ENCODE measurements around the gene GTF3C5.

GTF3C5 gene

DNA sequence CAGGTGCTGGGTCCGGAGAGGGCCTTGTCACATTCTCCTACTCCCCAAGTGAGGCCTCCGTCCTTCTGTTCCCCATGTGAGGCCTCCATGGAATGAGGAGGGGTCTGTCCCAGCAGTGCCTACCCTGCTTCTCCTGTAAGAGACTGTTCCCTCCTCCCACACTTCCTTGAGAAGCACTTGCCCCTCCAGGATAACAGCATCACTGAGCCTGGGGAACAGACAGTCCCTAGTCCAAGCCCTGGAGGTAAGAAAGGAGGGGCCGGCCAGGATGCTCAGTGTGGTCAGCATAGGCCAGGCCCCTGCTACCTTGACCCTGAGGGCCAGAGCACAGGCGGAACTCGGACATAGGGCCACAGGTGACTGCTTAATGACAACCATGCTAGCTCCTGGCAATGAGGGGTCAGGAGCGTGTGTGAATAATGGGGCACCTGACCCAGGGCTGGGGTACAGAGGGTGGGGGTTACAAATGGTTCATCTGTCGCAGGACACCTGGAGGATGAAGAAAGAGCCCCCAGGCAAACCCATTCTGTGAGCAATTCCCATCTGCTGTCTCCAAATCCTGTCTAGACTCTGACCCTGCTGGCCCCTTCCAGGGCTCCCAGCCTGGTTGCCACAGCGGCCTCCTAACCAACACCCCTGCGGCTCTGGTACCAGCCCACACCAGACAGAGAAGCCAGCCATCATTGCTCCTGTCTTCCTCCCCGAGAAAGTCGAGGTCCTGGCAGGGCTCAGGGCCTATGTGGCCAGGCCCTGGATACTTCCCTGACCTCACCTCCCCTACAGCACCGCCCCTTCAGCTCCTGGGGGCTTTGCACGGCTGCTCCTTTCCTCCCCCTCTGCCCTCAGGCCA is 69.9 kb downstream of the GTF3C5 start:
- TF ChIP-seq EZH2phosphoT487 (IDR thresholded peaks at IDR 0.05; ENCODE audit: borderline replicate concordance, low read length), result no peak
- TF ChIP-seq, protein P1, sequence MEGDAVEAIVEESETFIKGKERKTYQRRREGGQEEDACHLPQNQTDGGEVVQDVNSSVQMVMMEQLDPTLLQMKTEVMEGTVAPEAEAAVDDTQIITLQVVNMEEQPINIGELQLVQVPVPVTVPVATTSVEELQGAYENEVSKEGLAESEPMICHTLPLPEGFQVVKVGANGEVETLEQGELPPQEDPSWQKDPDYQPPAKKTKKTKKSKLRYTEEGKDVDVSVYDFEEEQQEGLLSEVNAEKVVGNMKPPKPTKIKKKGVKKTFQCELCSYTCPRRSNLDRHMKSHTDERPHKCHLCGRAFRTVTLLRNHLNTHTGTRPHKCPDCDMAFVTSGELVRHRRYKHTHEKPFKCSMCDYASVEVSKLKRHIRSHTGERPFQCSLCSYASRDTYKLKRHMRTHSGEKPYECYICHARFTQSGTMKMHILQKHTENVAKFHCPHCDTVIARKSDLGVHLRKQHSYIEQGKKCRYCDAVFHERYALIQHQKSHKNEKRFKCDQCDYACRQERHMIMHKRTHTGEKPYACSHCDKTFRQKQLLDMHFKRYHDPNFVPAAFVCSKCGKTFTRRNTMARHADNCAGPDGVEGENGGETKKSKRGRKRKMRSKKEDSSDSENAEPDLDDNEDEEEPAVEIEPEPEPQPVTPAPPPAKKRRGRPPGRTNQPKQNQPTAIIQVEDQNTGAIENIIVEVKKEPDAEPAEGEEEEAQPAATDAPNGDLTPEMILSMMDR (IDR thresholded peaks at IDR 0.05; ENCODE audit: low read depth, low read length, poor library complexity, severe bottlenecking), result no peak
- H3F3A ChIP-seq (ENCODE audit: control insufficient read depth, insufficient read depth), result no peaks in the 10 kb centered on the region
- no peaks in the 10 kb centered on the region for H3K27me3 ChIP-seq (ENCODE audit: control insufficient read depth, low read length)
- H4K20me1 ChIP-seq (ENCODE audit: control insufficient read depth, insufficient read depth, low read depth, low read length), result no peaks in the 10 kb centered on the region
- no peak overlapping the region for H3K4me3 ChIP-seq (ENCODE audit: low read length)
- H3K27ac ChIP-seq (ENCODE audit: low read depth, low read length), result no peak overlapping the region
- no peaks in the 10 kb centered on the region for H3K9me2 ChIP-seq (replicated peaks; ENCODE audit: control insufficient read depth, low read length)
- no peaks in the 10 kb centered on the region for H3K9me3 ChIP-seq (ENCODE audit: control insufficient read depth, insufficient read depth, low read length)
- H3K4me1 ChIP-seq (ENCODE audit: control insufficient read depth, low read length), result no peaks in the 10 kb centered on the region
- H3K36me3 ChIP-seq (ENCODE audit: control insufficient read depth, low read length), result peaks cover 78% of the 10 kb centered on the region
- H3K79me2 ChIP-seq (ENCODE audit: control insufficient read depth, low read length), result no peaks in the 10 kb centered on the region
- no peak overlapping the region for H3K4me2 ChIP-seq (ENCODE audit: low read length)

DNA sequence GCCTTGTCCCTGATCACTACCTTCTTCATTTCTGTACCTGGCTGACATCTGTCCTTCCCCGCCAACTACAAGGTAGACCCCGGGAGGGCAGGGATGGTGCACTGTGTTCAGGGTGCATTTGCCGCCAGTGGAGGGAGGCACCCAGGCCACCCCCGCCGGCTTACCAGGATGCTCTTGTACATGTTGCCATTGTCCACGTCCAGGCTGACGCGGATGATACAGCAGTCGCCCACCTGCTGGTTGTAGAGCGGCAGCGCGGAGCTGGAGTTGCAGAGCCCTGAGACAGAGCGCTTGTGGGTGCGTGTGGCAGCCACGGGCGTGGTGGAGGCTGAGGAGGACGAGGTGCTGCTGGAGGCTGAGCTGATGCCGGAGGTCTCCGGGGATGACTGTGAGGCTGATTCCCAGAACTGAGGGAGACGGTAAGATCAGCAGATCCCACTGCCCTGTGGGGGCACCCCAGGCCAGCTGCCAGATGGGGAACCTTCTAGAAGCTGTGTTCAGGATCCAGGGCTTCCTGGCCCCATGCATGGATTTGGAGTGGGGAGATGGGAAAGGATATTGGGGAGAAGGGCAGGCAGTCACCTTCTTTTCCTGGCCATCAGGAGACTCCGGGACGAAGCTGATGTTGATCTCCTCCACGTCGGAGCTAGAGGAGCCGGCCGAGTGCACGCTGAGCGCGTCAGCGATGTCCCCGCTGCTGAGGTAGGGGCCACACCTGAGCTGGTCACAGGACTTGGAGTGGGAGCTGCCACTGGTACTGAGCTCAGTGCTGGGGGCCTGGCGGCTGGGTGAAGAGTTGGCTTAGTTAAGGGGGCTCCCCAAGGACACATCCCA is 70.8 kb downstream of the GTF3C5 start:
- no peaks in the 10 kb centered on the region for H3K4me1 ChIP-seq (ENCODE audit: control insufficient read depth, low read length)
- H3K4me3 ChIP-seq (ENCODE audit: low read length), result no peak overlapping the region
- H4K20me1 ChIP-seq (ENCODE audit: control insufficient read depth, insufficient read depth, low read depth, low read length), result no peaks in the 10 kb centered on the region
- no peaks in the 10 kb centered on the region for H3K27me3 ChIP-seq (ENCODE audit: control insufficient read depth, low read length)
- no peaks in the 10 kb centered on the region for H3F3A ChIP-seq (ENCODE audit: control insufficient read depth, insufficient read depth)
- H3K9me3 ChIP-seq (ENCODE audit: control insufficient read depth, insufficient read depth, low read length), result no peaks in the 10 kb centered on the region
- H3K79me2 ChIP-seq (ENCODE audit: control insufficient read depth, low read length), result no peaks in the 10 kb centered on the region
- no peak overlapping the region for H3K4me2 ChIP-seq (ENCODE audit: low read length)
- no peak for TF ChIP-seq EZH2phosphoT487 (IDR thresholded peaks at IDR 0.05; ENCODE audit: borderline replicate concordance, low read length)
- TF ChIP-seq, protein P1 (IDR thresholded peaks at IDR 0.05; ENCODE audit: low read depth, low read length, poor library complexity, severe bottlenecking), result no peak
- H3K9me2 ChIP-seq (replicated peaks; ENCODE audit: control insufficient read depth, low read length), result no peaks in the 10 kb centered on the region
- H3K36me3 ChIP-seq (ENCODE audit: control insufficient read depth, low read length), result peaks cover 79% of the 10 kb centered on the region
- H3K27ac ChIP-seq (ENCODE audit: low read depth, low read length), result no peak overlapping the region

DNA sequence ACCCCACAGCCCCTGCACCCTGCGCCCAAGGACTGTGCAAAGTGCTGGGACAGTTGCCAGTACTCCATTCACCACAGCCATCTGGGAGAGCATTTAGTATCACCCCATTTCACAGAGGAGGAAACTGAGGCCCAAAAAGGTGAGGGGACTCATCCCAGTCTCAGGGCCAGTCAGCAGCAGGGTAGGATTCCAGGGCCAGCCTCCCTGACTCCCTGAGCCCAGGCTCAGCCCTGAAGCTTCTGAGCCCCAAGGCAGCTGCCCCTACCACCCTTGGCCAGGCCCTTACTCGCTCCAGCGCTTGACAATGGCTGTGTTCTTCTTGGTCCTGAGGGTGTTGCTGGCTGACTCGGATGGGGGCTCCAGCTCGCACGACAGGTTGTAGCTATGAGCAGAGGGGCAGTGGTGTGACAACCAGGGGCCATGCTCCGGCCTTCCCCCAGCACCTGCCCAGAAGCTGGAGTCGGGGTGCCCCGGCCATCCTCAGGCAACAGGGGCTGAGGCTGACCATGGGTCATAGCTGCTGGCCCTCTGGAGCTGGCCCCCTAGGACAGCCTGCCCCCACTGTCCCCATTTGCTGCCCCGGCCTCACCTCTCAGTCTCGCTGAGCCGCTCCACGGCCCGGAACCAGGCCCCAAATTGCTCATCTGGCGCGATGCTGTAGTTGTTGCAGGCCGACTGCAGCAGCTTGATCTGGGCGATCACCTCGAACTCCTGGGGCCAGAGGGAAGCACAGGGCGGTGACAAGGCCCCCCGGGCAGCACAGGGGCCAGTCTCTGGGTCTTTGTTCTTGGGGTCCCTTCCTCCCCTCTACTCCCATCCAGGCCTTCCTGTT is 71.6 kb downstream of the GTF3C5 start:
- no peaks in the 10 kb centered on the region for H3K79me2 ChIP-seq (ENCODE audit: control insufficient read depth, low read length)
- H3K9me2 ChIP-seq (replicated peaks; ENCODE audit: control insufficient read depth, low read length), result no peaks in the 10 kb centered on the region
- H3K4me2 ChIP-seq (ENCODE audit: low read length), result no peak overlapping the region
- no peak overlapping the region for H3K27ac ChIP-seq (ENCODE audit: low read depth, low read length)
- no peaks in the 10 kb centered on the region for H3K27me3 ChIP-seq (ENCODE audit: control insufficient read depth, low read length)
- H3K4me3 ChIP-seq (ENCODE audit: low read length), result no peak overlapping the region
- H3K4me1 ChIP-seq (ENCODE audit: control insufficient read depth, low read length), result no peaks in the 10 kb centered on the region
- no peaks in the 10 kb centered on the region for H4K20me1 ChIP-seq (ENCODE audit: control insufficient read depth, insufficient read depth, low read depth, low read length)
- H3K9me3 ChIP-seq (ENCODE audit: control insufficient read depth, insufficient read depth, low read length), result no peaks in the 10 kb centered on the region
- H3K36me3 ChIP-seq (ENCODE audit: control insufficient read depth, low read length), result peaks cover 80% of the 10 kb centered on the region
- TF ChIP-seq EZH2phosphoT487 (IDR thresholded peaks at IDR 0.05; ENCODE audit: borderline replicate concordance, low read length), result no peak
- TF ChIP-seq, protein P1 (IDR thresholded peaks at IDR 0.05; ENCODE audit: low read depth, low read length, poor library complexity, severe bottlenecking), result no peak
- no peaks in the 10 kb centered on the region for H3F3A ChIP-seq (ENCODE audit: control insufficient read depth, insufficient read depth)

All from DOHH2 (cell line).